SK-N-SH (cell line): ENCODE results near the gene GLCCI1. TPM values are rescaled to one million over a fixed set of nuclear protein-coding genes. Genes with fewer than 3 reads are reported as not detected.

Experiments
- CTCF ChIA-PET: fragments of 300-600, 350-600 bp; formaldehyde crosslinking; extraction: SDS; loops from one replicate; lab custom pipeline; 2021; lab: Yijun Ruan, JAX
- POLR2A ChIA-PET: fragments of 350-600 bp; sonication (Branson Sonifier 250); formaldehyde crosslinking; extraction: SDS; loops from one replicate; lab custom pipeline; 2020; ENCODE audit warnings: antibody characterized with exemption, inconsistent platforms; lab: Yijun Ruan, JAX
- DNase-seq: peaks from one replicate; pipeline ENCODE4 v3.0.0; 2012
- H2AFZ ChIP-seq: fragments of 200-600 bp; sonication (generic); 2 replicates; pipeline ENCODE4 v1.8.1; 2016; ENCODE audit warnings: antibody characterized with exemption, mild to moderate bottlenecking, low read depth
- H3F3A ChIP-seq: fragments of 200-600 bp; sonication (generic); replicated peaks from 2 replicates; pipeline ENCODE3; 2016; ENCODE audit warnings: antibody characterized with exemption, mild to moderate bottlenecking; ENCODE audit not compliant: insufficient read depth
- H3K27ac ChIP-seq, 2 experiments: fragments of 200-500 bp in 1 of 2; fragments of 200-600 bp in 1 of 2; sonication (Bioruptor generic) in 1 of 2; sonication (generic), shearing (Covaris generic) in 1 of 2; 2 replicates each; pipeline versions ENCODE4 v1.5.1 to v1.6.1; 2014 to 2016; ENCODE audit warnings: low read depth in 2 of 2, inconsistent platforms in 1 of 2, low read length in 1 of 2, mild to moderate bottlenecking in 1 of 2, mixed read lengths in 1 of 2
- H3K27me3 ChIP-seq: fragments of 200-600 bp; sonication (generic), shearing (Covaris generic); 2 replicates; pipeline ENCODE4 v1.6.1; 2016; ENCODE audit warnings: mixed run types; ENCODE audit not compliant: insufficient read depth
- H3K36me3 ChIP-seq, 2 experiments: fragments of 200-500 bp in 1 of 2; fragments of 200-600 bp in 1 of 2; sonication (Bioruptor generic) in 1 of 2; sonication (generic) in 1 of 2; replicated peaks in 1 of 2; 2 replicates each; pipeline versions ENCODE3 to v1.5.1; 2014 to 2016; ENCODE audit warnings: low read length in 1 of 2, mild to moderate bottlenecking in 1 of 2; ENCODE audit not compliant: insufficient read depth in 2 of 2, control insufficient read depth in 1 of 2
- H3K4me1 ChIP-seq, 2 experiments: fragments of 200-500 bp in 1 of 2; fragments of 200-600 bp in 1 of 2; sonication (Bioruptor generic) in 1 of 2; sonication (generic), shearing (Covaris generic) in 1 of 2; 2 replicates each; pipeline versions ENCODE4 v1.5.1 to v1.6.1; 2014 to 2016; ENCODE audit warnings: low read depth in 1 of 2, low read length in 1 of 2, mixed run types in 1 of 2; ENCODE audit not compliant: insufficient read depth in 2 of 2, control insufficient read depth in 1 of 2
- H3K4me2 ChIP-seq: fragments of 200-600 bp; sonication (generic), shearing (Covaris generic); 2 replicates; pipeline ENCODE4 v1.6.1; 2017; ENCODE audit warnings: mixed run types
- H3K4me3 ChIP-seq, 2 experiments: fragments of 200-500 bp in 1 of 2; fragments of 200-600 bp in 1 of 2; sonication (Bioruptor generic) in 1 of 2; sonication (generic), shearing (Covaris generic) in 1 of 2; 2 replicates each; pipeline versions ENCODE4 v1.5.1 to v1.8.1; 2014 to 2016; ENCODE audit warnings: low read depth in 2 of 2, inconsistent platforms in 1 of 2, low read length in 1 of 2, mild to moderate bottlenecking in 1 of 2, mixed read lengths in 1 of 2, moderate library complexity in 1 of 2
- H3K79me2 ChIP-seq: fragments of 200-600 bp; sonication (generic); 2 replicates; pipeline ENCODE4 v1.8.1; 2017; ENCODE audit warnings: mild to moderate bottlenecking; ENCODE audit not compliant: insufficient read depth
- H3K9ac ChIP-seq: fragments of 200-600 bp; sonication (generic); 2 replicates; pipeline ENCODE4 v1.6.1; 2017; ENCODE audit warnings: mixed run types
- H3K9me2 ChIP-seq: fragments of 200-600 bp; sonication (generic); 2 replicates; pipeline ENCODE4 v1.6.1; 2017; ENCODE audit warnings: mixed run types
- H3K9me3 ChIP-seq: fragments of 200-600 bp; sonication (generic); 2 replicates; pipeline ENCODE4 v1.6.1; 2017; ENCODE audit warnings: mixed run types, mild to moderate bottlenecking, moderate library complexity
- H4K20me1 ChIP-seq: fragments of 200-600 bp; sonication (generic); 2 replicates; pipeline ENCODE4 v1.6.1; 2017; ENCODE audit warnings: mild to moderate bottlenecking, mixed run types; ENCODE audit not compliant: insufficient read depth
- ELF1 ChIP-seq: IDR thresholded peaks from 2 replicates; pipeline ENCODE4 v1.4.0; 2012
- FOXM1 ChIP-seq: IDR thresholded peaks from 2 replicates; pipeline ENCODE4 v1.4.0; 2012; ENCODE audit warnings: low read depth, mild to moderate bottlenecking
- GABPA ChIP-seq: IDR thresholded peaks from 2 replicates; pipeline ENCODE4 v1.4.0; 2012; ENCODE audit warnings: low read depth, mild to moderate bottlenecking
- GATA2 ChIP-seq: sonication (generic); formaldehyde crosslinking; IDR thresholded peaks from 2 replicates; pipeline ENCODE4 v1.5.0; 2020; ENCODE audit warnings: mild to moderate bottlenecking, missing genetic modification reagents
- JUND ChIP-seq: IDR thresholded peaks from 2 replicates; pipeline ENCODE4 v1.4.0; 2012
- MAX ChIP-seq: IDR thresholded peaks from 2 replicates; pipeline ENCODE4 v1.4.0; 2012; ENCODE audit warnings: low read depth
- MEF2A ChIP-seq: IDR thresholded peaks from 2 replicates; pipeline ENCODE4 v1.4.0; 2012; ENCODE audit warnings: low read depth, borderline replicate concordance
- MXI1 ChIP-seq: IDR thresholded peaks from 2 replicates; pipeline ENCODE4 v1.6.1; 2012; ENCODE audit warnings: mild to moderate bottlenecking, low read depth, low read length, improper control_type of control experiment
- NRF1 ChIP-seq: IDR thresholded peaks from 2 replicates; pipeline ENCODE4 v1.6.1; 2012; ENCODE audit warnings: low read depth, mild to moderate bottlenecking, low read length
- RCOR1 ChIP-seq: fragments of 150-350 bp; IDR thresholded peaks from 2 replicates; pipeline ENCODE4 v1.6.1; 2017; ENCODE audit warnings: antibody characterized with exemption, low read length
- SIN3A ChIP-seq: IDR thresholded peaks from 2 replicates; pipeline ENCODE4 v1.6.1; 2012; ENCODE audit warnings: low read depth, mild to moderate bottlenecking, low read length, moderate library complexity, borderline replicate concordance
- SMC3 ChIP-seq: IDR thresholded peaks from 2 replicates; pipeline ENCODE4 v1.6.1; 2012; ENCODE audit warnings: low read depth, low read length, improper control_type of control experiment
- TCF12 ChIP-seq: IDR thresholded peaks from 2 replicates; pipeline ENCODE4 v1.4.0; 2012
- USF2 ChIP-seq: fragments of 150-350 bp; IDR thresholded peaks from 2 replicates; pipeline ENCODE4 v1.6.1; 2017; ENCODE audit warnings: antibody characterized with exemption, low read length, low read depth, borderline replicate concordance
- WGBS: methylation state at CpG from one replicate; pipeline ENCODE4 v1.1.6; 2017; ENCODE audit warnings: low lambda C conversion rate; 5-methylcytosine and 5-hydroxymethylcytosine counted together
- polyA plus RNA-seq, 3 experiments: library from polyadenylated mRNA; depleted of rRNA; stranded (reverse); fragments of >200 nt; gene quantifications; 2 replicates each; pipeline ENCODE4 v1.2.3, GENCODE V29; 2012
- TF ChIP-seq, protein P1 (sequence below): IDR thresholded peaks from 2 replicates; pipeline ENCODE4; 2012
- TF ChIP-seq, protein P2 (sequence below): IDR thresholded peaks from 2 replicates; pipeline ENCODE4 v1.4.0; 2012; ENCODE audit warnings: low read depth, borderline replicate concordance
- TF ChIP-seq, protein P3 (sequence below): fragments of 200-600 bp; sonication (generic); IDR thresholded peaks from 2 replicates; pipeline ENCODE4 v1.6.1; 2017; ENCODE audit warnings: antibody characterized with exemption, mild to moderate bottlenecking, moderate library complexity
- TF ChIP-seq, protein P4 (sequence below): fragments of 150-350 bp; IDR thresholded peaks from 2 replicates; pipeline ENCODE4 v1.6.1; 2016; ENCODE audit warnings: mild to moderate bottlenecking, low read depth, low read length

The GLCCI1 gene
- polyA plus RNA-seq, 1 of the 3 experiments (the other 2 are of a cell fraction) = 5.5 TPM

DNA sequence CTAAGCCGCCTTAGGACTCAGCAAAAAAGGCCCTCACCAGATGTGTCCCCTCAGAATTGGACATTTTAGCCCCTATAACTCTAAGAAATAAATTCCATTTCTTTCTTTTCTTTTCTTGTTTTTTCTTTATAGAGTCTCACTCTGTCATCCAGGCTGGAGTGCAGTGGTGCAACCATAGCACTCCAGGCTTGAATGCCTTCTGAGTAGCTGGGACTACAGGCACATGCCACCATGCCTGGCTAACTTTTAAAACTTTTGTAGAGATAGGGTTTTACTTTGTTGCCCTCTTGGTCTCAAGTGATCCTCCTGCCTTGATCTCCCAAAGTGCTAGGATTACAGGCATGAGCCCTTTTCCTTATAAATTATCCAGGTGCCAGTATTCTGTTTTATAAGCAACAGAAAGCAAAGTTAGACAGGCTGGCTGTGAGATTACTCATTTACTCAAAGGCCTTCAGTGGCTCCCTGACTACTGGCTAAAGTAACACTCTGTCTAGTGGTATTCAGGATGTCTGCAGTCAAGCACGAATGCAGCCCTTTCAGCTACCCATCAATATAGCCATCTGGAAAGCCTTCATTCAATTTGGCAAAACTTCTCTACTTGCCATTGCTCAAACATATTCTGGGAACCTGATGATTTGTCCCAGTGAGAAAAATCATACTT lies 164.7 kb downstream of the GLCCI1 start:
- no peaks in the 10 kb centered on the region for H3K4me1 ChIP-seq
- no peak overlapping the region for H3K4me3 ChIP-seq
- no peak overlapping the region for H3K4me2 ChIP-seq
- no peaks in the 10 kb centered on the region for H3K27me3 ChIP-seq
- H3F3A ChIP-seq = no peaks in the 10 kb centered on the region
- no peaks in the 10 kb centered on the region for H3K79me2 ChIP-seq
- no peak overlapping the region for H2AFZ ChIP-seq
- peaks cover 0 to 11% of the 10 kb centered on the region in 2 experiments for H3K36me3 ChIP-seq
- 62% methylated on average over 2 of the region's 2 CpGs for WGBS
- POLR2A ChIA-PET = no interaction called here
- no peaks in the 10 kb centered on the region for H3K9me3 ChIP-seq
- no peak overlapping the region for H3K9ac ChIP-seq
- CTCF ChIA-PET = interaction anchor here (0.9 to 1.1 kb wide), 2 partner anchors 10 to 16 kb away, joined by 3 to 4 read pairs; no protein-coding TSS in a partner anchor
- no peaks in the 10 kb centered on the region for H3K9me2 ChIP-seq
- no peaks in the 10 kb centered on the region for H4K20me1 ChIP-seq
- no peak overlapping the region for H3K27ac ChIP-seq
- TF ChIP-seq SMC3 = no peak
- no peak for TF ChIP-seq GATA2
- TF ChIP-seq USF2 = no peak
- no peak for TF ChIP-seq MXI1
- TF ChIP-seq, protein P1, sequence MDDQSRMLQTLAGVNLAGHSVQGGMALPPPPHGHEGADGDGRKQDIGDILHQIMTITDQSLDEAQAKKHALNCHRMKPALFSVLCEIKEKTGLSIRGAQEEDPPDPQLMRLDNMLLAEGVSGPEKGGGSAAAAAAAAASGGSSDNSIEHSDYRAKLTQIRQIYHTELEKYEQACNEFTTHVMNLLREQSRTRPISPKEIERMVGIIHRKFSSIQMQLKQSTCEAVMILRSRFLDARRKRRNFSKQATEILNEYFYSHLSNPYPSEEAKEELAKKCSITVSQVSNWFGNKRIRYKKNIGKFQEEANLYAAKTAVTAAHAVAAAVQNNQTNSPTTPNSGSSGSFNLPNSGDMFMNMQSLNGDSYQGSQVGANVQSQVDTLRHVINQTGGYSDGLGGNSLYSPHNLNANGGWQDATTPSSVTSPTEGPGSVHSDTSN = no peak
- TF ChIP-seq, protein P2, sequence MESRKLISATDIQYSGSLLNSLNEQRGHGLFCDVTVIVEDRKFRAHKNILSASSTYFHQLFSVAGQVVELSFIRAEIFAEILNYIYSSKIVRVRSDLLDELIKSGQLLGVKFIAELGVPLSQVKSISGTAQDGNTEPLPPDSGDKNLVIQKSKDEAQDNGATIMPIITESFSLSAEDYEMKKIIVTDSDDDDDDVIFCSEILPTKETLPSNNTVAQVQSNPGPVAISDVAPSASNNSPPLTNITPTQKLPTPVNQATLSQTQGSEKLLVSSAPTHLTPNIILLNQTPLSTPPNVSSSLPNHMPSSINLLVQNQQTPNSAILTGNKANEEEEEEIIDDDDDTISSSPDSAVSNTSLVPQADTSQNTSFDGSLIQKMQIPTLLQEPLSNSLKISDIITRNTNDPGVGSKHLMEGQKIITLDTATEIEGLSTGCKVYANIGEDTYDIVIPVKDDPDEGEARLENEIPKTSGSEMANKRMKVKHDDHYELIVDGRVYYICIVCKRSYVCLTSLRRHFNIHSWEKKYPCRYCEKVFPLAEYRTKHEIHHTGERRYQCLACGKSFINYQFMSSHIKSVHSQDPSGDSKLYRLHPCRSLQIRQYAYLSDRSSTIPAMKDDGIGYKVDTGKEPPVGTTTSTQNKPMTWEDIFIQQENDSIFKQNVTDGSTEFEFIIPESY = no peak
- TF ChIP-seq, protein P3, sequence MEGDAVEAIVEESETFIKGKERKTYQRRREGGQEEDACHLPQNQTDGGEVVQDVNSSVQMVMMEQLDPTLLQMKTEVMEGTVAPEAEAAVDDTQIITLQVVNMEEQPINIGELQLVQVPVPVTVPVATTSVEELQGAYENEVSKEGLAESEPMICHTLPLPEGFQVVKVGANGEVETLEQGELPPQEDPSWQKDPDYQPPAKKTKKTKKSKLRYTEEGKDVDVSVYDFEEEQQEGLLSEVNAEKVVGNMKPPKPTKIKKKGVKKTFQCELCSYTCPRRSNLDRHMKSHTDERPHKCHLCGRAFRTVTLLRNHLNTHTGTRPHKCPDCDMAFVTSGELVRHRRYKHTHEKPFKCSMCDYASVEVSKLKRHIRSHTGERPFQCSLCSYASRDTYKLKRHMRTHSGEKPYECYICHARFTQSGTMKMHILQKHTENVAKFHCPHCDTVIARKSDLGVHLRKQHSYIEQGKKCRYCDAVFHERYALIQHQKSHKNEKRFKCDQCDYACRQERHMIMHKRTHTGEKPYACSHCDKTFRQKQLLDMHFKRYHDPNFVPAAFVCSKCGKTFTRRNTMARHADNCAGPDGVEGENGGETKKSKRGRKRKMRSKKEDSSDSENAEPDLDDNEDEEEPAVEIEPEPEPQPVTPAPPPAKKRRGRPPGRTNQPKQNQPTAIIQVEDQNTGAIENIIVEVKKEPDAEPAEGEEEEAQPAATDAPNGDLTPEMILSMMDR = no peak
- TF ChIP-seq, protein P4, sequence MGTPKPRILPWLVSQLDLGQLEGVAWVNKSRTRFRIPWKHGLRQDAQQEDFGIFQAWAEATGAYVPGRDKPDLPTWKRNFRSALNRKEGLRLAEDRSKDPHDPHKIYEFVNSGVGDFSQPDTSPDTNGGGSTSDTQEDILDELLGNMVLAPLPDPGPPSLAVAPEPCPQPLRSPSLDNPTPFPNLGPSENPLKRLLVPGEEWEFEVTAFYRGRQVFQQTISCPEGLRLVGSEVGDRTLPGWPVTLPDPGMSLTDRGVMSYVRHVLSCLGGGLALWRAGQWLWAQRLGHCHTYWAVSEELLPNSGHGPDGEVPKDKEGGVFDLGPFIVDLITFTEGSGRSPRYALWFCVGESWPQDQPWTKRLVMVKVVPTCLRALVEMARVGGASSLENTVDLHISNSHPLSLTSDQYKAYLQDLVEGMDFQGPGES = no peak
- no peak for TF ChIP-seq FOXM1
- TF ChIP-seq TCF12 = no peak
- TF ChIP-seq ELF1 = no peak
- TF ChIP-seq RCOR1 = no peak
- TF ChIP-seq SIN3A = no peak
- TF ChIP-seq MEF2A = no peak
- TF ChIP-seq GABPA = no peak
- TF ChIP-seq JUND = no peak
- no peak for TF ChIP-seq MAX
- no peak for TF ChIP-seq NRF1
- DNase-seq = no peak
